H1 (cell line): ENCODE results near the gene NFIA. TPM values are rescaled to one million over a fixed set of nuclear protein-coding genes. Genes with fewer than 3 reads are reported as not detected.

Experiments
- CTCF ChIA-PET: fragments of 300-600 bp; sonication (Branson Sonifier 250); formaldehyde crosslinking; loops from one replicate; lab custom pipeline; 2021; ENCODE audit not compliant: partially characterized antibody; lab: Charles Lee
- POLR2A ChIA-PET: fragments of 300-600 bp; sonication (Branson Sonifier 250); formaldehyde crosslinking; loops from one replicate; lab custom pipeline; 2021; ENCODE audit warnings: inconsistent platforms; ENCODE audit not compliant: partially characterized antibody; lab: Charles Lee
- DNase-seq, 2 experiments: peaks; one replicate each; pipeline versions ENCODE4 v3.0.0 to v3.0.0-alpha.2; 2010 to 2022; ENCODE audit warnings: low spot score in 2 of 2, low read depth in 1 of 2, mixed read lengths in 1 of 2
- FAIRE-seq: peaks from 2 replicates; lab custom pipeline; 2011; peaks lifted over from hg19 to GRCh38; lab: Jason Lieb, UNC
- H2AFZ ChIP-seq: 2 replicates; pipeline ENCODE4 v1.8.1; 2012; ENCODE audit warnings: low read length, inconsistent platforms
- H2AK5ac ChIP-seq: 2 replicates; pipeline ENCODE4 v1.6.1; 2013; ENCODE audit warnings: low read depth, low read length
- H2BK120ac ChIP-seq: replicated peaks from 2 replicates; pipeline ENCODE3; 2013; ENCODE audit warnings: low read depth, low read length, inconsistent platforms
- H2BK12ac ChIP-seq: 2 replicates; pipeline ENCODE4 v1.6.1; 2013; ENCODE audit warnings: low read depth, low read length
- H2BK15ac ChIP-seq: 2 replicates; pipeline ENCODE4 v1.6.1; 2013; ENCODE audit warnings: low read length
- H2BK20ac ChIP-seq: 2 replicates; pipeline ENCODE4 v1.6.1; 2013; ENCODE audit warnings: low read length
- H2BK5ac ChIP-seq: 2 replicates; pipeline ENCODE4 v1.6.1; 2013; ENCODE audit warnings: low read depth, low read length
- H3K14ac ChIP-seq: 2 replicates; pipeline ENCODE4 v1.6.1; 2013; ENCODE audit warnings: inconsistent platforms; ENCODE audit not compliant: insufficient read length
- H3K18ac ChIP-seq: 2 replicates; pipeline ENCODE4 v1.6.1; 2013; ENCODE audit warnings: low read length; ENCODE audit errors: extremely low read depth
- H3K23ac ChIP-seq: 2 replicates; pipeline ENCODE4 v1.6.1; 2013; ENCODE audit warnings: inconsistent platforms; ENCODE audit not compliant: insufficient read length
- H3K23me2 ChIP-seq: 2 replicates; pipeline ENCODE4 v1.6.1; 2013; ENCODE audit warnings: low read depth, low read length
- H3K27ac ChIP-seq: 2 replicates; pipeline ENCODE4 v1.6.1; 2011; ENCODE audit warnings: low read depth, low read length, inconsistent platforms
- H3K27me3 ChIP-seq, 4 experiments: replicated peaks in 1 of 4; 1 replicate in 1 of 4; 2 replicates in 3 of 4; pipeline versions ENCODE4 v1.6.1 to v1.8.1; 2011 to 2013; ENCODE audit warnings: low read length in 3 of 4, mild to moderate bottlenecking in 3 of 4, inconsistent platforms in 2 of 4, mixed read lengths in 2 of 4, moderate library complexity in 1 of 4; ENCODE audit not compliant: control insufficient read depth in 3 of 4, insufficient read depth in 3 of 4; ENCODE audit errors: extremely low read depth in 1 of 4
- H3K36me3 ChIP-seq, 4 experiments: 2 replicates each; pipeline versions ENCODE4 v1.6.1 to v1.8.1; 2011 to 2013; ENCODE audit warnings: mild to moderate bottlenecking in 4 of 4, low read length in 3 of 4, moderate library complexity in 2 of 4, control low read depth in 1 of 4, inconsistent platforms in 1 of 4; ENCODE audit not compliant: insufficient read depth in 4 of 4, control insufficient read depth in 2 of 4
- H3K4ac ChIP-seq: replicated peaks from 2 replicates; pipeline ENCODE3; 2013; ENCODE audit warnings: low read length, low read depth, mixed read lengths, inconsistent platforms; ENCODE audit not compliant: insufficient read length
- H3K4me1 ChIP-seq, 4 experiments: replicated peaks in 1 of 4; 1 replicate in 1 of 4; 2 replicates in 3 of 4; pipeline versions ENCODE4 v1.6.1 to v1.8.1; 2011 to 2013; ENCODE audit warnings: low read length in 3 of 4, inconsistent platforms in 2 of 4, mixed read lengths in 1 of 4; ENCODE audit not compliant: insufficient read depth in 4 of 4, control insufficient read depth in 3 of 4
- H3K4me2 ChIP-seq, 2 experiments: 2 replicates each; pipeline versions ENCODE4 v1.6.1 to v1.8.1; 2011 to 2013; ENCODE audit warnings: low read depth in 2 of 2, low read length in 2 of 2, control low read depth in 1 of 2, inconsistent platforms in 1 of 2, mild to moderate bottlenecking in 1 of 2; ENCODE audit not compliant: insufficient read depth in 1 of 2
- H3K4me3 ChIP-seq, 4 experiments: fragments of 200-600, 300-600 bp in 1 of 4; sonication (generic), shearing (Covaris generic), sonication (Bioruptor Twin) in 1 of 4; 2 replicates each; pipeline versions ENCODE4 v1.5.1 to v1.8.1; 2011 to 2016; ENCODE audit warnings: low read length in 4 of 4, low read depth in 3 of 4, control low read depth in 2 of 4, inconsistent platforms in 2 of 4, mild to moderate bottlenecking in 2 of 4, mixed read lengths in 1 of 4, moderate library complexity in 1 of 4; ENCODE audit not compliant: insufficient read depth in 2 of 4; ENCODE audit errors: extremely low read depth in 1 of 4
- H3K56ac ChIP-seq: replicated peaks from 2 replicates; pipeline ENCODE3; 2013; ENCODE audit warnings: low read depth, mild to moderate bottlenecking, mixed read lengths, low read length, inconsistent platforms; ENCODE audit not compliant: insufficient read length
- H3K79me1 ChIP-seq: 2 replicates; pipeline ENCODE4 v1.6.1; 2013; ENCODE audit warnings: low read depth, low read length, control low read depth
- H3K79me2 ChIP-seq, 2 experiments: 2 replicates each; pipeline versions ENCODE4 v1.6.1 to v1.8.1; 2012 to 2013; ENCODE audit warnings: low read length in 2 of 2, mild to moderate bottlenecking in 2 of 2, inconsistent platforms in 1 of 2; ENCODE audit not compliant: insufficient read depth in 2 of 2, control insufficient read depth in 1 of 2
- H3K9ac ChIP-seq, 4 experiments: replicated peaks in 1 of 4; 1 replicate in 1 of 4; 2 replicates in 3 of 4; pipeline versions ENCODE4 v1.6.1 to v1.8.1; 2011 to 2013; ENCODE audit warnings: low read depth in 3 of 4, low read length in 3 of 4, control low read depth in 2 of 4, mild to moderate bottlenecking in 2 of 4, moderate library complexity in 2 of 4, inconsistent platforms in 1 of 4; ENCODE audit errors: extremely low read depth in 1 of 4
- H3K9me3 ChIP-seq, 2 experiments: 2 replicates each; pipeline versions ENCODE4 v1.6.1 to v1.8.1; 2012 to 2013; ENCODE audit warnings: mild to moderate bottlenecking in 2 of 2, moderate library complexity in 2 of 2, control low read depth in 1 of 2, inconsistent platforms in 1 of 2, low read depth in 1 of 2, low read length in 1 of 2, mixed read lengths in 1 of 2; ENCODE audit not compliant: insufficient read depth in 2 of 2
- H4K20me1 ChIP-seq, 2 experiments: replicated peaks in 1 of 2; 2 replicates each; pipeline versions ENCODE3 to v1.8.1; 2011 to 2013; ENCODE audit warnings: inconsistent platforms in 2 of 2, low read length in 2 of 2, mild to moderate bottlenecking in 1 of 2; ENCODE audit not compliant: insufficient read depth in 2 of 2, control insufficient read depth in 1 of 2
- H4K5ac ChIP-seq: 2 replicates; pipeline ENCODE4 v1.6.1; 2013; ENCODE audit warnings: low read length, low read depth, mixed read lengths, inconsistent platforms; ENCODE audit not compliant: insufficient read length
- H4K8ac ChIP-seq: 2 replicates; pipeline ENCODE4 v1.8.0; 2013; ENCODE audit warnings: mild to moderate bottlenecking, moderate library complexity, low read length, inconsistent platforms; ENCODE audit not compliant: insufficient read depth; ENCODE audit errors: extremely low read depth
- H4K91ac ChIP-seq: replicated peaks from 2 replicates; pipeline ENCODE3; 2013; ENCODE audit warnings: low read length, mixed read lengths, inconsistent platforms; ENCODE audit not compliant: insufficient read length
- CREB1 ChIP-seq: IDR thresholded peaks from 2 replicates; pipeline ENCODE4 v1.6.1; 2012; ENCODE audit warnings: inconsistent platforms
- EZH2 ChIP-seq: fragments of 200-600 bp; sonication (generic); IDR thresholded peaks from 2 replicates; pipeline ENCODE4 v1.7.1; 2012; ENCODE audit warnings: low read depth, mild to moderate bottlenecking, moderate library complexity, low read length, inconsistent platforms; ENCODE audit not compliant: severe bottlenecking
- HDAC2 ChIP-seq, 2 experiments: fragments of 300-600 bp in 1 of 2; sonication (generic) in 1 of 2; IDR thresholded peaks; 2 replicates each; pipeline ENCODE4 v1.6.1; 2011 to 2012; ENCODE audit warnings: low read depth in 2 of 2, low read length in 2 of 2, mild to moderate bottlenecking in 2 of 2, moderate library complexity in 2 of 2, borderline replicate concordance in 1 of 2, inconsistent platforms in 1 of 2
- KDM1A ChIP-seq: fragments of 200-600, 300-600 bp; sonication (generic); IDR thresholded peaks from 2 replicates; pipeline ENCODE4 v1.7.1; 2016; ENCODE audit warnings: mild to moderate bottlenecking, low read length, borderline replicate concordance
- MAFK ChIP-seq: IDR thresholded peaks from 2 replicates; pipeline ENCODE4 v1.6.1; 2012; ENCODE audit warnings: low read depth, mild to moderate bottlenecking, improper control_type of control experiment, low read length
- RNF2 ChIP-seq: fragments of 200-900, 300-1000 bp; sonication (generic); IDR thresholded peaks from 2 replicates; pipeline ENCODE4 v1.7.1; 2016; ENCODE audit warnings: borderline replicate concordance, low read depth, mild to moderate bottlenecking, antibody characterized with exemption, low read length; ENCODE audit not compliant: poor library complexity, severe bottlenecking; ENCODE audit errors: missing control alignments
- WGBS, 2 experiments: shearing (Covaris generic) in 1 of 2; methylation state at CpG; one replicate each; pipeline versions ENCODE4 v1.1.6 to v1.1.7; 2013 to 2015; ENCODE audit warnings: low lambda C conversion rate in 2 of 2, mixed read lengths in 2 of 2, inconsistent platforms in 1 of 2, low coverage in 1 of 2, missing lambda C conversion rate in 1 of 2; ENCODE audit not compliant: insufficient replicate concordance in 2 of 2, insufficient coverage in 1 of 2, insufficient read length in 1 of 2; ENCODE audit errors: extremely low coverage in 1 of 2, missing lambda C conversion rate in 1 of 2; 5-methylcytosine and 5-hydroxymethylcytosine counted together
- polyA plus RNA-seq, 7 experiments: library from polyadenylated mRNA; depleted of rRNA in 3 of 7; stranded (reverse) in 5 of 7; unstranded in 2 of 7; fragments of >200 nt in 5 of 7; fragments of 200-250 nt in 2 of 7; gene quantifications; 1 replicate in 5 of 7; 2 replicates in 1 of 7; 4 replicates in 1 of 7; pipeline versions ENCODE4 v1.2.1 to v1.2.3, GENCODE V29; 2011 to 2013; ENCODE audit warnings: missing spikeins in 2 of 7, mixed read lengths in 2 of 7
- total RNA-seq: library from RNA; stranded (reverse); fragmentation: NEBNext Ultra II Directional; extraction: Animal tissue kit (Norgen Biotek cat#: 25700); gene quantifications from 2 replicates; pipeline ENCODE4 v1.2.1, GENCODE V29; 2021
- TF ChIP-seq, protein P1 (sequence below): IDR thresholded peaks from 2 replicates; pipeline ENCODE4 v1.6.1; 2012; ENCODE audit warnings: inconsistent platforms

Gene NFIA
- total and polyA plus RNA-seq, 2 of the 8 experiments (the other 6 are each of a cell fraction or from before 2014, with no cell fraction given) = 1.8 to 2.3 TPM

- POLR2A ChIA-PET = no interaction called here
- no peaks in the 10 kb centered on the region for H4K20me1 ChIP-seq
- H3K23ac ChIP-seq = no peak overlapping the region
- peak overlapping the region; percentile 33; the same call in 1 of the 2 replicates for H2BK12ac ChIP-seq
- H3K4me1 ChIP-seq = peaks cover 0 to 16% (median 9%) of the 10 kb centered on the region in 4 experiments; a peak in 5 of 7 replicates
- H3K23me2 ChIP-seq = no peaks in the 10 kb centered on the region
- no peak overlapping the region for H2BK120ac ChIP-seq
- H3K9me3 ChIP-seq = no peaks in the 10 kb centered on the region
- FAIRE-seq (no peak), DNase-seq (no peak)
- H4K91ac ChIP-seq = peak overlapping the region; percentile 46
- no peak overlapping the region for H4K5ac ChIP-seq
- H3K79me2 ChIP-seq = no peaks in the 10 kb centered on the region
- H3K27ac ChIP-seq = no peak overlapping the region
- H2AFZ ChIP-seq = no peak overlapping the region
- H3K4ac ChIP-seq = no peak overlapping the region
- H3K27me3 ChIP-seq = no peaks in the 10 kb centered on the region
- peak overlapping the region; percentile 28; the same call in 1 of the 2 replicates for H3K18ac ChIP-seq
- H3K9ac ChIP-seq = no peak overlapping the region
- H3K4me3 ChIP-seq = no peak overlapping the region
- H2BK20ac ChIP-seq = 0 out of 2 replicates have a peak overlapping the region, but pooled peaks have one; percentile 10
- H3K14ac ChIP-seq = no peak overlapping the region
- H3K79me1 ChIP-seq = no peaks in the 10 kb centered on the region
- 87% methylated on average over 14 of the region's 14 CpGs; no CpG with 5 or more reads in 1 of the 2 experiments for WGBS, 2 experiments
- H4K8ac ChIP-seq = no peak overlapping the region; the same call in 1 of the 2 replicates
- no peak overlapping the region for H2BK5ac ChIP-seq
- H3K4me2 ChIP-seq = no peak overlapping the region
- no peaks in the 10 kb centered on the region for H3K36me3 ChIP-seq
- CTCF ChIA-PET = interaction anchor here (0.5 to 1.1 kb wide), 2 partner anchors 18 to 1358 kb away, joined by 3 to 5 read pairs; no protein-coding TSS in a partner anchor
- peak overlapping the region; percentile 42; the same call in 1 of the 2 replicates for H2AK5ac ChIP-seq
- H3K56ac ChIP-seq = no peak overlapping the region
- TF ChIP-seq KDM1A (no peak), HDAC2 (IDR thresholded peaks at IDR 0.05; ENCODE audit: borderline replicate concordance in 1 of 2, low read depth in 2 of 2, low read length in 2 of 2) (no peak), RNF2 (no peak), EZH2 (no peak), MAFK (no peak), CREB1 (no peak)
- TF ChIP-seq, protein P1, sequence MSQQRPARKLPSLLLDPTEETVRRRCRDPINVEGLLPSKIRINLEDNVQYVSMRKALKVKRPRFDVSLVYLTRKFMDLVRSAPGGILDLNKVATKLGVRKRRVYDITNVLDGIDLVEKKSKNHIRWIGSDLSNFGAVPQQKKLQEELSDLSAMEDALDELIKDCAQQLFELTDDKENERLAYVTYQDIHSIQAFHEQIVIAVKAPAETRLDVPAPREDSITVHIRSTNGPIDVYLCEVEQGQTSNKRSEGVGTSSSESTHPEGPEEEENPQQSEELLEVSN = no peak
- no peak overlapping the region for H2BK15ac ChIP-seq
Observed at GRCh38 chr1:61334718-61335589, 252.6 kb downstream of the NFIA start.
